ENCODE measurements around the gene BLOC1S6. TPM values are rescaled to one million over a fixed set of nuclear protein-coding genes. Genes with fewer than 3 reads are reported as not detected.
A peak's percentile ranks its signal among the peaks of the same experiment; 100 is the strongest.

Gene BLOC1S6
- total and polyA plus RNA-seq, 2 of the 13 experiments (the other 11 are each of a cell fraction or from before 2014, with no cell fraction given) = 11.8 to 44.3 TPM

DNA sequence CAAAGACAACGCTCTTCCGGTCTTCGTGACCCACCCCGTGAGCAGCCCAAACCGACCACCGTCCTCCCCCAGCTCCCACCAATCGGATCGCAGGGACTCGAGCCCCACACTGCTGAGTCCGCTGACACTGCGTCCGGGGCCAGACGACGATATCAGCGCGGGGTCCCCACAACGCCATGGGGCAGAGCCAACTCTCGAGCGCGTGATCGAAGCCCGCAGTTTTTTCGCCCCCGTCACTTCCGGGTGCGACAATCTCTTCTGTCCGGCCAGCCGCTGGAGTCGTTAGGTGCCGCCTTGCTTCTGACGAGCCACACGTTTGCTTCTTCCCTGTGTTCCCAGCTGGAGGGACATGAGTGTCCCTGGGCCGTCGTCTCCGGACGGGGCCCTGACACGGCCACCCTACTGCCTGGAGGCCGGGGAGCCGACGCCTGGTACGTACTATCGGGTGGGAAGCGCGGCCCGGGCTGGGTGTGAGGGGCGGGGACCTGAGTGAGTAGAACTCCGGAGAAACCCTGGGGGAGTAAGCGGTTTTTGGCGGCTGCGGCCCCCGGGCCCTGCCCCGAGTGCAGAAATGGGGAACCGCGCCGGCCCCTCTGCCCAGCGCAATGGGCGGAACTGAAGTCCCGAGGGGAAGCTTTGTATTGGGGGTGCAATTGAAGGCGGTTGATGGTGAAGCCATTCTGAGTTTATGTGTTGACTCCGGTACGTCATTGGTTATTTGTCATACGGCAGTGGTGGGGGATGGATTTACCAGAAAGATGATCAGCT, at the start of gene BLOC1S6 (continued):
- TF ChIP-seq, protein P1, sequence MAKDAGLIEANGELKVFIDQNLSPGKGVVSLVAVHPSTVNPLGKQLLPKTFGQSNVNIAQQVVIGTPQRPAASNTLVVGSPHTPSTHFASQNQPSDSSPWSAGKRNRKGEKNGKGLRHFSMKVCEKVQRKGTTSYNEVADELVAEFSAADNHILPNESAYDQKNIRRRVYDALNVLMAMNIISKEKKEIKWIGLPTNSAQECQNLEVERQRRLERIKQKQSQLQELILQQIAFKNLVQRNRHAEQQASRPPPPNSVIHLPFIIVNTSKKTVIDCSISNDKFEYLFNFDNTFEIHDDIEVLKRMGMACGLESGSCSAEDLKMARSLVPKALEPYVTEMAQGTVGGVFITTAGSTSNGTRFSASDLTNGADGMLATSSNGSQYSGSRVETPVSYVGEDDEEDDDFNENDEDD (CRISPR knock-in tag; IDR thresholded peaks at IDR 0.05; ENCODE audit: borderline replicate concordance) = peak; percentile 90; the same call in 1 of the 2 replicates
- TF ChIP-seq ZNF180 (CRISPR knock-in tag; IDR thresholded peaks at IDR 0.05; ENCODE audit: borderline replicate concordance, low read depth) (no peak), ZEB1 (IDR thresholded peaks at IDR 0.05; ENCODE audit: insufficient replicate concordance, low read depth) (no peak), RFXAP (CRISPR knock-in tag; IDR thresholded peaks at IDR 0.05; ENCODE audit: borderline replicate concordance) (peak; percentile 74; the same call in 1 of the 2 replicates), PLRG1 (conservative IDR thresholded peaks at IDR 0.05) (no peak), SRSF1 (optimal IDR thresholded peaks at IDR 0.05; ENCODE audit: low read depth, low read length) (peak; percentile 76), ZNF354B (CRISPR knock-in tag; IDR thresholded peaks at IDR 0.05) (0 out of 2 replicates have a peak, but pooled peaks have one; percentile 72), ATM (IDR thresholded peaks at IDR 0.05; ENCODE audit: borderline replicate concordance) (no peak), ZNF121 (CRISPR knock-in tag; IDR thresholded peaks at IDR 0.05) (0 out of 2 replicates have a peak, but pooled peaks have one; percentile 24), POLR2AphosphoS2 (IDR thresholded peaks at IDR 0.05; ENCODE audit: low read depth, low read length) (no peak), ZNF138 (CRISPR knock-in tag; IDR thresholded peaks at IDR 0.05; ENCODE audit: low read depth) (no peak), ZNF431 (CRISPR knock-in tag; IDR thresholded peaks at IDR 0.05; ENCODE audit: borderline replicate concordance, low read depth) (no peak; the same call in 1 of the 2 replicates), ZNF256 (CRISPR knock-in tag; conservative IDR thresholded peaks at IDR 0.05) (no peak), RAD51 (IDR thresholded peaks at IDR 0.05; ENCODE audit: borderline replicate concordance) (no peak), SRSF4 (IDR thresholded peaks at IDR 0.05; ENCODE audit: low read depth, low read length, poor library complexity, severe bottlenecking) (no peak), CAMTA2 (CRISPR knock-in tag; IDR thresholded peaks at IDR 0.05; ENCODE audit: borderline replicate concordance) (no peak)
- TF ChIP-seq, protein P2, sequence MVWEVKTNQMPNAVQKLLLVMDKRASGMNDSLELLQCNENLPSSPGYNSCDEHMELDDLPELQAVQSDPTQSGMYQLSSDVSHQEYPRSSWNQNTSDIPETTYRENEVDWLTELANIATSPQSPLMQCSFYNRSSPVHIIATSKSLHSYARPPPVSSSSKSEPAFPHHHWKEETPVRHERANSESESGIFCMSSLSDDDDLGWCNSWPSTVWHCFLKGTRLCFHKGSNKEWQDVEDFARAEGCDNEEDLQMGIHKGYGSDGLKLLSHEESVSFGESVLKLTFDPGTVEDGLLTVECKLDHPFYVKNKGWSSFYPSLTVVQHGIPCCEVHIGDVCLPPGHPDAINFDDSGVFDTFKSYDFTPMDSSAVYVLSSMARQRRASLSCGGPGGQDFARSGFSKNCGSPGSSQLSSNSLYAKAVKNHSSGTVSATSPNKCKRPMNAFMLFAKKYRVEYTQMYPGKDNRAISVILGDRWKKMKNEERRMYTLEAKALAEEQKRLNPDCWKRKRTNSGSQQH (CRISPR knock-in tag; IDR thresholded peaks at IDR 0.05; ENCODE audit: low read depth) = peak; percentile 92
- TF ChIP-seq, protein P3, sequence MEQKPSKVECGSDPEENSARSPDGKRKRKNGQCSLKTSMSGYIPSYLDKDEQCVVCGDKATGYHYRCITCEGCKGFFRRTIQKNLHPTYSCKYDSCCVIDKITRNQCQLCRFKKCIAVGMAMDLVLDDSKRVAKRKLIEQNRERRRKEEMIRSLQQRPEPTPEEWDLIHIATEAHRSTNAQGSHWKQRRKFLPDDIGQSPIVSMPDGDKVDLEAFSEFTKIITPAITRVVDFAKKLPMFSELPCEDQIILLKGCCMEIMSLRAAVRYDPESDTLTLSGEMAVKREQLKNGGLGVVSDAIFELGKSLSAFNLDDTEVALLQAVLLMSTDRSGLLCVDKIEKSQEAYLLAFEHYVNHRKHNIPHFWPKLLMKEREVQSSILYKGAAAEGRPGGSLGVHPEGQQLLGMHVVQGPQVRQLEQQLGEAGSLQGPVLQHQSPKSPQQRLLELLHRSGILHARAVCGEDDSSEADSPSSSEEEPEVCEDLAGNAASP (CRISPR knock-in tag; IDR thresholded peaks at IDR 0.05; ENCODE audit: borderline replicate concordance) = 0 out of 2 replicates have a peak, but pooled peaks have one; percentile 2
- TF ChIP-seq, protein P4, sequence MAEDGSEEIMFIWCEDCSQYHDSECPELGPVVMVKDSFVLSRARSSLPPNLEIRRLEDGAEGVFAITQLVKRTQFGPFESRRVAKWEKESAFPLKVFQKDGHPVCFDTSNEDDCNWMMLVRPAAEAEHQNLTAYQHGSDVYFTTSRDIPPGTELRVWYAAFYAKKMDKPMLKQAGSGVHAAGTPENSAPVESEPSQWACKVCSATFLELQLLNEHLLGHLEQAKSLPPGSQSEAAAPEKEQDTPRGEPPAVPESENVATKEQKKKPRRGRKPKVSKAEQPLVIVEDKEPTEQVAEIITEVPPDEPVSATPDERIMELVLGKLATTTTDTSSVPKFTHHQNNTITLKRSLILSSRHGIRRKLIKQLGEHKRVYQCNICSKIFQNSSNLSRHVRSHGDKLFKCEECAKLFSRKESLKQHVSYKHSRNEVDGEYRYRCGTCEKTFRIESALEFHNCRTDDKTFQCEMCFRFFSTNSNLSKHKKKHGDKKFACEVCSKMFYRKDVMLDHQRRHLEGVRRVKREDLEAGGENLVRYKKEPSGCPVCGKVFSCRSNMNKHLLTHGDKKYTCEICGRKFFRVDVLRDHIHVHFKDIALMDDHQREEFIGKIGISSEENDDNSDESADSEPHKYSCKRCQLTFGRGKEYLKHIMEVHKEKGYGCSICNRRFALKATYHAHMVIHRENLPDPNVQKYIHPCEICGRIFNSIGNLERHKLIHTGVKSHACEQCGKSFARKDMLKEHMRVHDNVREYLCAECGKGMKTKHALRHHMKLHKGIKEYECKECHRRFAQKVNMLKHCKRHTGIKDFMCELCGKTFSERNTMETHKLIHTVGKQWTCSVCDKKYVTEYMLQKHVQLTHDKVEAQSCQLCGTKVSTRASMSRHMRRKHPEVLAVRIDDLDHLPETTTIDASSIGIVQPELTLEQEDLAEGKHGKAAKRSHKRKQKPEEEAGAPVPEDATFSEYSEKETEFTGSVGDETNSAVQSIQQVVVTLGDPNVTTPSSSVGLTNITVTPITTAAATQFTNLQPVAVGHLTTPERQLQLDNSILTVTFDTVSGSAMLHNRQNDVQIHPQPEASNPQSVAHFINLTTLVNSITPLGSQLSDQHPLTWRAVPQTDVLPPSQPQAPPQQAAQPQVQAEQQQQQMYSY (CRISPR knock-in tag; IDR thresholded peaks at IDR 0.05) = 0 out of 2 replicates have a peak, but pooled peaks have one; percentile 17
- TF ChIP-seq, protein P5, sequence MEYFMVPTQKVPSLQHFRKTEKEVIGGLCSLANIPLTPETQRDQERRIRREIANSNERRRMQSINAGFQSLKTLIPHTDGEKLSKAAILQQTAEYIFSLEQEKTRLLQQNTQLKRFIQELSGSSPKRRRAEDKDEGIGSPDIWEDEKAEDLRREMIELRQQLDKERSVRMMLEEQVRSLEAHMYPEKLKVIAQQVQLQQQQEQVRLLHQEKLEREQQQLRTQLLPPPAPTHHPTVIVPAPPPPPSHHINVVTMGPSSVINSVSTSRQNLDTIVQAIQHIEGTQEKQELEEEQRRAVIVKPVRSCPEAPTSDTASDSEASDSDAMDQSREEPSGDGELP (IDR thresholded peaks at IDR 0.05; ENCODE audit: borderline replicate concordance, low read depth) = peak; percentile 69; the same call in 1 of the 2 replicates

Measured in HepG2 (cell line).